GM12892 (cell line): ENCODE measurements around the gene KREMEN2.

ENCODE experiments used
- POLR2A ChIP-seq: IDR thresholded peaks from 2 replicates; pipeline ENCODE4 v1.6.1; 2011; ENCODE audit warnings: low read depth, low read length, control low read depth
- POLR2AphosphoS5 ChIP-seq: IDR thresholded peaks from 2 replicates; pipeline ENCODE4 v1.6.1; 2011; ENCODE audit warnings: low read depth, low read length, control low read depth

GRCh38 chr16:3007957-3008689 is 44.0 kb downstream of the KREMEN2 start:
- TF ChIP-seq POLR2A = no peak
- TF ChIP-seq POLR2AphosphoS5 = no peak
